ENCODE data around the gene MESP1.

Gene MESP1

GRCh38 chr15:89781891-89782618 is 31.0 kb upstream of the MESP1 start:
- in situ Hi-C loops (cut with MboI; ENCODE audit: low sequenced_read_pairs), result no loop called here

GRCh38 chr15:89781055-89781454 is 30.0 kb upstream of the MESP1 start:
- in situ Hi-C loops (cut with MboI; ENCODE audit: low sequenced_read_pairs), result no loop called here

GRCh38 chr15:89780601-89781000 is 29.6 kb upstream of the MESP1 start:
- in situ Hi-C loops (cut with MboI; ENCODE audit: low sequenced_read_pairs), result no loop called here

- in situ Hi-C loops (cut with MboI; ENCODE audit: low sequenced_read_pairs), result no loop called here
Measured at GRCh38 chr15:89778861-89779260, 27.8 kb upstream of the MESP1 start.

- in situ Hi-C loops (cut with MboI; ENCODE audit: low sequenced_read_pairs), result no loop called here
Measured at GRCh38 chr15:89777782-89778380, 26.8 kb upstream of the MESP1 start.

GRCh38 chr15:89777073-89777751 is 26.2 kb upstream of the MESP1 start:
- in situ Hi-C loops (cut with MboI; ENCODE audit: low sequenced_read_pairs), result no loop called here

- in situ Hi-C loops (cut with MboI; ENCODE audit: low sequenced_read_pairs), result no loop called here
Measured at GRCh38 chr15:89776274-89777072, 25.4 kb upstream of the MESP1 start, which contains the start of gene MESP2. Gene MESP2 (plus strand): TSS chr15:89776332. CDS start chr15:89776358, 26 bp downstream.

- in situ Hi-C loops (cut with MboI; ENCODE audit: low sequenced_read_pairs), result no loop called here
Measured at GRCh38 chr15:89775815-89776214, 24.8 kb upstream of the MESP1 start.

GRCh38 chr15:89774492-89774891 is 23.4 kb upstream of the MESP1 start:
- in situ Hi-C loops (cut with MboI; ENCODE audit: low sequenced_read_pairs), result no loop called here

GRCh38 chr15:89772932-89773583 is 22.0 kb upstream of the MESP1 start:
- in situ Hi-C loops (cut with MboI; ENCODE audit: low sequenced_read_pairs), result no loop called here

GRCh38 chr15:89770041-89770440 is 19.0 kb upstream of the MESP1 start:
- in situ Hi-C loops (cut with MboI; ENCODE audit: low sequenced_read_pairs), result no loop called here

GRCh38 chr15:89769366-89769765 is 18.3 kb upstream of the MESP1 start:
- in situ Hi-C loops (cut with MboI; ENCODE audit: low sequenced_read_pairs), result no loop called here

GRCh38 chr15:89768071-89768500 is 17.0 kb upstream of the MESP1 start:
- in situ Hi-C loops (cut with MboI; ENCODE audit: low sequenced_read_pairs), result no loop called here

- in situ Hi-C loops (cut with MboI; ENCODE audit: low sequenced_read_pairs), result no loop called here
Measured at GRCh38 chr15:89767411-89767915, 16.4 kb upstream of the MESP1 start.

- in situ Hi-C loops (cut with MboI; ENCODE audit: low sequenced_read_pairs), result no loop called here
Measured at GRCh38 chr15:89766357-89767311, 15.6 kb upstream of the MESP1 start.

- in situ Hi-C loops (cut with MboI; ENCODE audit: low sequenced_read_pairs), result no loop called here
Measured at GRCh38 chr15:89765694-89766093, 14.6 kb upstream of the MESP1 start.

- in situ Hi-C loops (cut with MboI; ENCODE audit: low sequenced_read_pairs), result no loop called here
Measured at GRCh38 chr15:89761929-89762328, 10.9 kb upstream of the MESP1 start.

GRCh38 chr15:89761009-89761831 is 10.2 kb upstream of the MESP1 start:
- in situ Hi-C loops (cut with MboI; ENCODE audit: low sequenced_read_pairs), result no loop called here
